DMS 273 treated with DMSO at 0.1 percent for 48 hours (cell line): ENCODE results near the gene TMEM253.
A peak's percentile ranks its signal among the peaks of the same experiment; 100 is the strongest.

ENCODE experiments used
- DNase-seq: peaks from one replicate; lab custom pipeline; 2025; lab: John Stamatoyannopoulos, UW

TMEM253 gene

DNA sequence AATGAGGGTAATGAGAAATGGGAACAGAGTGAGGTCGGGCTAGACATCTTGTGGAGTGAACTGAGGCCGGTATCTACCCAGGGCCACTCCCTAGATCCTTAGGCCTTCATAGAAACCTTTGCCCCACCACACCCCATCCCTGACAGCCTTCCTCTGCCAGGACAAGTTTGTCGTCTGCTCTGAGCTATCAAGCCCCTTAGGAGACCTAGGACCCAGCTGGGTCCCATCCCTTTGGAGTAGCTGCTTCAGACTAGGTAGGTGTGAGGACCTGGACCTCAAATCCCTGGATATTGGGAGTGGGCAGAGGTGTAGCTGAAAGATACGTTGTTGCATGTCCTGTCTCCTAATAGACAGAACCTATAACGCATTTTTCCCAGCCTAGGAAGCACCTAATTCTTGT is at the start of gene TMEM253:
Gene TMEM253 (plus strand): TSS at position 136 of the 400 bp plus-strand sequence. CDS start 278 bp downstream, outside the sequence.
- no peak for DNase-seq

DNA sequence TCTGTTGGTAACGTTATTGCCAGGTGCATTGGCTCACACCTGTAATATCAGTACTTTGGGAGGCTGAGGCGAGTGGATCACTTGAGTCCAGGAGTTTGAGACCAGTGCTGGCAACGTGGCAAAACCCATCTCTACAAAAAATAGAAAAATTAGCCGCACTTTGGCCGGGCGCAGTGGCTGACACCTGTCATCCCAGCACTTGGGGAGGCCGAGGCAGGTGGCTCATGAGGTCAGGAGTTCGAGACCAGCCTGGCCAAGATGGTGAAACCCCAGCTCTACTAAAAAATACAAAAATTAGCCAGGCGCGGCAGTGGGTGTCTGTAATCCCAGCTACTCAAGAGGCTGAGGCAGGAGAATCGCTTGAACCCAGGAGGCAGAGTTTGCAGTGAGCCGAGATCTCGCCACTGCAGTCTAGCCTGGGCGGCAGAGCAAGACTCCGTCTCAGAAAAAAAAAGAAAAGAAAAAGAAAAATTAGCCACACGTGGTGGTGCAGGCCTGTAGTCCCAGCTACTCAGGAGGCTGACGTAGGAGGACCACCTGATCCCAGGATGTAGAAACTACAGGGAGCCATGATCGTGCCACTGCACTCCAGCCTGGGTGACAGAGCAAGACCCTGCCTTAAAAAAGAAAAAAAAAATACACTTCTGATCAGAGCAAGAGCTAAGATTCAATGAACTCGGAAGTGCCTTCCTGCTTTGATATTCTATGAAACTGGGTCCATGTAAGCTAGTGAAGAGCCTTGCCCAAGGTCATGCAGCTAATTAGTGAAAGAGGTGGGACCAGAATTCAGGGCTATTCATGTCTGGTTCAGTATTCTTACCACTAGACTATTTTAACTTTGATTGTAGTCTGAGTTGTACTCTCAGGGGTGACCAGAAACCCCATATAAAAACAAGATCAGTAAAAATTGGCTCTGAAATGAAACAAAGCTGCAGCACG is 47.4 kb upstream of the TMEM253 start:
- no peak for DNase-seq

DNA sequence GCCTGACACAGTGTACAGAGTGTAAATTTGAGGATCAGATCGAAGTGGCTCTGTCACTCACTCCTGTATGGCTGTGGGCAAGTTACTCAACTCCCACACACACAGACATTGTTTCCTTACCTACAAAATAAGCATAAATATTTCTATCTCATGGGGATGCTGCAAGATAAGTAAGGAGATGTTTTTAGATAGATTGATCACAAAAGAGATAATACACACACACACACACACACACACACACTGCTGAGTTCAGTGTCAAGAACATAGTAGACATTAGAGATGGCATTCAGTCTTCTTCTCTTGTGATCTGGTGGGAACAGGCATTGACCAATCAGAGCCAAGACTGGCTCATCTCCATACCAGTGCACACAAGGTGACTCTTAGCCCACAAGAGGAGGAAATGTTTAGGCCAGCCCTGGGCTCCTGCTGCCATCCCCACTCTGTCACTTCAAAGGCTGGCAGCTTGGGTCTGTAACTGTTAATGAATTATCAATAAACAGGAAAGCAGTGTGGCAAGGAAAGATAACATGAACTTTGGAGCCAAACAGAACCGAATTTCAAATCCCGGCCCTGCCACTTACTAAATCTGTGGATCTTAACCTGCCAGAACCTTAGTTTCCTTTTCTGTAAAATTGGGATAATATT is 46.6 kb upstream of the TMEM253 start:
- DNase-seq: no peak

DNA sequence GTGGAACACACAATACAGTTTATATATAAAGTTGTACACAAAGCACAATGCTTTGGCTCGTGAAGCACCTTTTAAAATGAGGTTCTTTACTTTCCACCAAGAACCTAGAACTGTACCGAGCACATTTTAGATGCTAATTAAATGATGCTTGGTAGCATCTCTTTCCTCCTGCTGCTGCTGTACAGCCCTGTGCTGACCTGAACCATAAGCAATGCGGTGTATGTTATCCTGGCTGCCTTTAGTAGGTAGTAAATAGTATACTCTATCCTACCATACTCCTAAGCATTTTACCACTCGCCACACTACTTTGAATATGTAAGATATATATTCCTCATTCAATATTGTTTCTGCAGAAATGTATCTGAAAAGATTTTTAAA is 46.1 kb upstream of the TMEM253 start:
- no peak for DNase-seq

- DNase-seq: no peak
Observed at GRCh38 chr14:21055432-21056117, 45.3 kb upstream of the TMEM253 start.

- DNase-seq: no peak
Observed at GRCh38 chr14:21056520-21057163, 44.2 kb upstream of the TMEM253 start.

DNA sequence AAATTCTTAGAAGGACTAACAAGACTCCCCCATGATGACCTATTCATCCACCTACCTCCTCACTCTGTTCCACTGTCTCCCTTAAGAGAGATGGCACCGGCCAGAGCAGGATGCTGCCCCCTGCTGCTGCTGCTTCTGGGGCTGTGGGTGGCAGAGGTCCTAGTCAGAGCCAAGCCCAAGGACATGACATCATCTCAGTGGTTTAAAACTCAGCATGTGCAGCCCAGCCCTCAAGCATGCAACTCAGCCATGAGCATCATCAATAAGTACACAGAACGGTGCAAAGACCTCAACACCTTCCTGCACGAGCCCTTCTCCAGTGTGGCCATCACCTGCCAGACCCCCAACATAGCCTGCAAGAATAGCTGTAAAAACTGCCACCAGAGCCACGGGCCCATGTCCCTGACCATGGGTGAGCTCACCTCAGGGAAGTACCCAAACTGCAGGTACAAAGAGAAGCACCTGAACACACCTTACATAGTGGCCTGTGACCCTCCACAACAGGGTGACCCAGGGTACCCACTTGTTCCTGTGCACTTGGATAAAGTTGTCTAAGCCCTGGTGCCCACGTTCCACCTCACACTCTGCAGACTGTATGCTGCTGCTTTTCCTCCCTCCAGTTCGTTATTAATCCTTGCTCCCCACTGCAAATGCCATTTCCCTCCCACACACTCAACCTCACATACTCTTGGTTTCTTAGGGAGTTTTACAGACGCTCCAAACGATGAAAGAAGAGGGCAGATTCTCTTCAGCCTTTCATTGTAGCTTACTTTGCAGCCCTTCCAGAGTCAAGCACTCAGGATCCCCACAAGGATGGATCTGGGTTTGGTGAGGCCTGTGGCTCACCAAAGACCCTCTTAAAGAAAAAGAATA is 42.8 kb upstream of the TMEM253 start, which contains the start of gene RNASE8:
Gene RNASE8 (plus strand): TSS at position 20 of the 873 bp plus-strand sequence. CDS start 71 bp downstream, at position 91.
- no peak for DNase-seq

- no peak for DNase-seq
Observed at GRCh38 chr14:21058903-21059302, 42.0 kb upstream of the TMEM253 start.

DNA sequence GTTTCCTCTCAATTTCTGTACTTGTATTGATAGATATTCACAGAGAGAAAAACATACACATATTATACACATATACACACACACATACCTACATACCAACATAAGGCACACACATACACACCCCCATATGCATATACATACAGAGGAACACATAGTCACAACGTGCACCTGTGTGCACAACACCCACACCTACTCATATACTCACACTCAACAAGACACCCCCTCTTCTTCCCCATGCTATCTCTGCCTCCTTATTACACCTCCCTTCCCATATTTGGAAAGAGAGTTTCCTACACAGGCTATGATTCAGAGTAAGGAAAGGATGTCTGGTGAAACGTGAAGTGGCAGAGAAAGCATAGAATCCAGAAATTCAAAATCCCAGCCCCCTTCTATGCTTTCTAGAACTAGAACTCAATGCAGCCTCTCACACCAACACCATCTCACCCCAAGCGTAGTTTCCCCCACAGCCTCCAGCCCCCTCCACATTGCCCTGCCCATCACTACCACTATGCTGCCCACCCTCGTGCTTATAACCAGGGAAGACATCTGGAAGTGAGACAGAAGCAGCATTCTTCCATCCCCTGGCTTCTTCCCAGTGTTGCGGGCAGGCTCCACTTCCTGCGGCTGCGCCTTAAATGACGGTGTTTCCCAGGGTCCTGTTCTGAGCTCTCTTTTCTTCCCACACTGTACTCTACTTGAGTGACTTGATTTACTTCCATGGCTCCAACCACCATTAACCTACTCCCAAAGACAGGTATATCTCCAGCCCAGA is 40.8 kb upstream of the TMEM253 start:
- no peak for DNase-seq

- DNase-seq: no peak
Observed at GRCh38 chr14:21060614-21061346, 40.1 kb upstream of the TMEM253 start.

DNA sequence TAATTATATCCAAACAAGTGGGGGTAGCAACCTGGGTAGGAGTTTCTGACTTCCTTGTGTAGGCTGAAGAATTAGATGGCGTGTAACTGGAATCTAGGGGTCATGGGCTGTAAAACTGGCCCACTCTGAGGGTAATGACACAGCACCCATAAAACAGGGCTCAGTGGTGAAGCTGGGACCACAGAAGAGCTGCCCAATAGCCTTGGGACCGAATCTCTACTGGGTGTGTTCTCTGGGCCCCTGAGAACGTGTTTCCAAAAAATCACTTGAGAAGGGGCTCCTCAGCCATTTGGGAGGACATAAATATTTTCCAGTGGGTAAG is 39.6 kb upstream of the TMEM253 start:
- DNase-seq: no peak

GRCh38 chr14:21063479-21063878 is 37.4 kb upstream of the TMEM253 start:
- no peak for DNase-seq

- no peak for DNase-seq
Observed at GRCh38 chr14:21066882-21067502, 33.9 kb upstream of the TMEM253 start.

DNA sequence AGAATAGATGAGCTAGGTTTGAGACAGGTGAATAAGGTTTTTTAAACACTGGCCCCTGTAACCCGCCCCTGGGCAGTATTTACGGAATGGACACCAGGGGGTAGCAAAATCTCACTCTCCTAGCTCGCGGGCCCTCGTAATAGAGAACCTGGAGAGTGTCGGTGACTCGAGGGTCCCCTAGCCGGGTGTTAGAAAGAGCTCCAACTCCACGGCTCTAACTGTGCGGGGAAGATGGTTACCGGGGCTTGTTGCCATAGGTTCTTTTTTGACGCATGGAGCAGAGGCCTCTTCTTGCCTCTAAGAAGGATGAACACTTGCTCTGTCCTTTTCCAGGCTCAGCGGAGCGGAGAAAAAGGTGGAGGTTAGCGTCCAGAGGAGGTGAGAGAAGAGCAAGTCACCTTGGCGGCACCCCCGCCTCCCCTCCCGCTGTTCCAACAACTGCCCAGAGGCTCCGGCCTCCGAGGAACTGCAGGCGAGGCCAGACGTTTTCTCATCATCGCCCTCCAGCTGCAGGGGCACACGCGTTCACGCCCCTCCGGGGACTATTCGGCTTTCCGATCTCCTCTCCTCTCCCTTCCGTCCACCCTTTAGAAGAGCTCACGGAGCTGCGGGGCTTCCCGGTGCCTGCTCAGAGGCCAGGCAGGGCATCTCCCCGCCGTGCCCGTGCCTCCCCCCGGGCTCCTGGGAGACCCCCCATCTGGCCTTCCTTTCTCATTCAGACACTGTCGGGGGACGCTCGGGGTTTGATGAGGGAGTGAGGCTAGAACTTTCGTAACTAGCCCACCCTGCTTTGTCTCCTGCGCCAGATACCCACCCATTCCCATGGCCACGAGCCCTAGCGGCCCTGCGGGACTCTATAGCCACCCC is 32.1 kb upstream of the TMEM253 start:
- DNase-seq: peak; percentile 14

DNA sequence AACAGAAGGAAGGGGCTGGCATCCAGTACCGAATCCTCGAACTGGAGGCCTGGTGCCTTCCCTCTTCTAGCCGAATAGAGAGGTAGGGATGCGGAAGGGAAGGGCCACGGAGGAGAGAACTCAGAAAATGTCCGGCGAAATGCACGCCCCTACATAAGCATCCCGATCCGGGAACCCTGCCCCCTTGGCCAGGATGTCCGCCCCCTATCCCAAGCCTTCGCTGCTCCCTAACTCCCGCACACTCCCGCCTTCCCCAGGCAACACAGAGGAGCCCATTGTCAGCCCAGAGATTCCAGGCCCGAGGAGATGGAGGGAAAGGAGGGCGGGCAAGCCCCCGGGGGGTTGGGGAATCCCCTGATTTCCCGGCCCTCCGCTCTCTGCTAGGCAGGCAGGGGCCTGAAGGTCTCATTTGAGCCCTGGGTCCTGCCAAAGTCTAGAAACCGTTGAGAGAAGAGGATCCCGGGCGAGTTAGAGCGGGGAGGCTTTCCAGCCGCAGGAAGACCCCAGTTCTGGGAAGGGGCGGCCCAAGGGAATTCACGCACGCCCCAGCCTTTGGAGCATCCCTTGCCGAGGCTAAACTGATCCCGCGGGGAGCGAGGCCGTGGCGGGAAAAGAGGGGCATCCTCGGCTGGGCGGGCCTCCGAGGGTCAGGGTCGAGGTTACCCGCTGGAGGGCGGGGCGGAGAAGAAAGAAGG is 31.3 kb upstream of the TMEM253 start:
- no peak for DNase-seq

DNA sequence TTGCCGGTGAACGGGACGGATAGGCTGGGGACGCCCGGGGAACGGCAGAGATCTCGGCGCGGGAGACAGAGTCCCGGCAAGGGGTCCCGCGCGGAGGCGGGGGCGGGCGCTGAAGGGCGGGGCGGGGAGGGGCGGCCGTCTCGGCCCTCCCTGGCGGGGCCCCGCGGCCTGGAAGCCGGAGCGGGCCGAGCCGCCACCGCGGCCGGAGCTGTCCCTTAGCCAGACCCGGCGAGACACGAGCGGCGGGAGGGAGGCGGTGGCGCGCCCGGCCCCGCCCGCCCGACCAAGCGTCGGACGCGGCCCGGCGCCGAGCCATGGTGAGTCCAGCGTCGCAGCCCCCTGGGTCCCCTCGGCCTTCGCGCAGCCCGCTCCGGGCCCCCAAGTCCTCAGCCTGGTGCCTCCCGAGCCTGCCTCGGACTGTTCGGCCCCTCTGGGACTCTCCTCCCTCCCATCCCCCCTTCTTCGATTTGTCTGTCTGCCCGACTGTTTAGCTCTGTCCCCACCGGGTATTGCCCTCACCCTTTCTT is 30.7 kb upstream of the TMEM253 start, which contains the start of gene ARHGEF40:
Gene ARHGEF40 (plus strand): TSS at position 222 of the 527 bp plus-strand sequence. CDS start 93 bp downstream, at position 315.
- DNase-seq: no peak

DNA sequence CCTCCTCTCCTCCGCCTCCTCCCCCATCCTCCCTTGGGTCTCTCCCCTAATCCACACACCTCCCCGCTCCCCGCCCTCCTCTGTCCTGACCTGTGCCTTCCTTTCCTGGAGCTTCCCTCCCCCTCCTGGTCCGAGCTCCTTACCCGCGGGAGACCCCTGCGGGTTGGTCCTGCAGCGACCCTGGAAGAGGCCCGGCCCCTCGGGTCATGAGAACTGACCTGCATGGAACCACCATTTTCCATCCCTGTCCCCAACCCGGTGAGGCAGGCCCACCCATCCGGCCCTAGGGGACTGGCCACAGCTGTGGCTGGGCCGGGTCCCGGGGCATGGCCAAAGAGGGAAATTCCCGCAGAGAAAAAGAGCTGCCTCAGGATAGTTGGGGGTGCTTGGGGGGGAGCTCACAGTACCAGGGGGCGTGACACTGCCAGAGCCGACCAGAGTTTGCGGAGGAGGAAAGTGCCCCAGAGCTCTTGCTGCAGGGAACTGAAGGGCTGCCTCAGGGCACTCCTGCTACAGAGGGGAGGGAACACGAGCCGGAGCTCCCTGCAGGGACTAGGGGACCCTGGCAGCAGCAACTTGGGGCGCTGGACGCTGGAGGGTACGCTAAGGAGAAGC is 30.1 kb upstream of the TMEM253 start:
- no peak for DNase-seq
